Measurements from ENCODE around the gene TKTL1.
A peak's percentile ranks its signal among the peaks of the same experiment; 100 is the strongest.
"Not testable (repeated sequence)": the region's sequence is repeated elsewhere in the genome, so short reads cannot be mapped to it uniquely, and the experiment has no call there.

The TKTL1 gene

GRCh38 chrX:154309041-154309775, 13.6 kb downstream of the TKTL1 start:
- no peak for DNase-seq

DNA sequence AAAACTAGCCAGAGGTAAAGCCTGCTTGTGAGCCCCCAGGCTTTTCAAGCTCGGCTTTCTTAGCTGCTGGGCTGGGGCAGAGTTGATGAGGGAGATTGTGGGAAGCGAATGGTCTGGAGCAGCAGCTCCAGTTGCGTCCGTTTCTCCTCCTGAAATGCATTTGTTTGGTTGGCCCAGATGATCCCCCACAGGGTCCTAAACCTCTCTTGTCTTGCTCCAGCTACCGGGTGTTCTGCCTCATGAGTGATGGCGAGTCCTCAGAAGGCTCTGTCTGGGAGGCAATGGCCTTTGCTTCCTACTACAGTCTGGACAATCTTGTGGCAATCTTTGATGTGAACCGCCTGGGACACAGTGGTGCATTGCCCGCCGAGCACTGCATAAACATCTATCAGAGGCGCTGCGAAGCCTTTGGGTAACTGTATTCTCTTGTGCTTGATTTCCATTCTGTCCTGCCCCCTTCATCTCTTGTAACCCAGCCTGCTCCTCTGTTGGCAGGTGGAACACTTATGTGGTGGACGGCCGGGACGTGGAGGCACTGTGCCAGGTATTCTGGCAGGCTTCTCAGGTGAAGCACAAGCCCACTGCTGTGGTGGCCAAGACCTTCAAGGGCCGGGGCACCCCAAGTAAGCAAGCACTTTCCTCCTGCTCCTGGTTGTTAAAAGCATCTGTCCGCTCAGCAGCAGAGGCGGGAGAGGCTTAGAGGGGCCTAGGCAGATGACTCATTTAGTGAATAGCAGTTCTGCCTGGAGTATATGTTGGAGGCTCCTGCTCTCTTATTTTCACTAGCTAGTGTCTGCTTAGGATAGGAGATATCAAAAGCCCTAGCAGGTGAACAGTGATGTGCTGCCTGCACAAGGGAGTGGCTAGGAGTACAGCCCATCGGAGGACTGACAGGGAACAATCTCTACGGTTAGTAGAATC, 15.3 kb downstream of the TKTL1 start:
- DNase-seq: no peak

- no peak for DNase-seq
These were observed 16.5 kb downstream of the TKTL1 start for GRCh38 chrX:154312116-154312515.

DNA sequence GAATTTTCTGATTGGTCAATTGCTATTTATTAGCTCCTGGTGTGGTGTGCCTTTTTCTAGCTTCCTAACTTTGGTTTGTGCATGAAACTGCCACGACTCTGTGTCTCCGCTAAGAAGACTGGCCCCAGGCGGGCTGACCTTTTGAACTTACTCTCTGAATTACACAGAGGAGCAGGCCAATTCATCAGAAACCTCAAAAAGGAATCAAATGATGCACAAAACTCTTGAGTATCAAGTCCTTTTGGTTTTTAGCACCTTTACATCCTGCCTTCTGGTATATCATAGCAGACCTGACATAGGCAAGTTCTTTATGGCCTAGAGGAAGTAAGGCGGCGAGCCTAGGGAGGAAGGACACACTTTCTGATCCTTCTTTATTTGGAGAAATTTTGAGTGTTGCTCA, 17.6 kb downstream of the TKTL1 start:
- DNase-seq: no peak

DNA sequence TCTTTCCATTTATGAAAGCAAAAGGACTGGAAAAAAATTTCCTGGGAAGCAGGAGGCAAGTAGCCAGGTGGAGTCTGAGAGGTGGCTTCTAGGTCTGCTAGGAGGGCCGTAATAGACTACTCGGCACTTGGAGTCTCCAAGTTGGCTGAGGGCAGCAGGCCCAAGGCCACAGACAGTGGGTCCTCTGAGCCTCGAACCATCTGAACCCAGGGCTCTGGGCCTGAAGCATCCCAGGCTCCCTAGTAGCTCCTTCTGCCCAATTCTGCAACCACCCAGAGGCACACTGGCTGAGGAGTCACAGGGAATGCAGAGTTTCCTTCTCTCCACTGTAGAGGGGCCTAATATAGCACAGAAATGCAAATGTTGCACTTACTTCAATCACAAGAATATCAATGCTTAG, 19.8 kb downstream of the TKTL1 start:
- DNase-seq: no peak

- DNase-seq: no peak
These were observed 21.9 kb downstream of the TKTL1 start for GRCh38 chrX:154317391-154317995.

- no peak for DNase-seq
These were observed 24.8 kb downstream of the TKTL1 start for GRCh38 chrX:154320406-154320805.

DNA sequence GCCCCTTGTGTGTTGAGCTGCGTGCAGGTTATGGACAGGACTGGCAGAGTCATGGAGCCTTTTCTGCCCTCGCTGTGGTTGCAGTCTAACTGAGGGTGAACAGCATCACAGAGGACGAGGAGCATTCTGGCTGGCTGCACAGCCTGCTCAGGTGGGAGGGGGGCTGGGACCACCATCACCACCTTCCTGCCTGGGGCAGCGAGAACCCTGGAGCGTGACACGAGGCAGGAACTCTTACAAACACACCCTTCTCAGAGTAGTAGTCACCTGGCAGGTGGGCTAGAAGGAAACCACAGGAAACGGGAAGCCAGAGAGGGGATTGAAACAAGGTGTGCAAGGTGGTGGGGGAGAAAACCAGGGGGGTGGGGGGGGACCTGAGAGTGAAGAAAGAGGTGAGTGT, 25.6 kb downstream of the TKTL1 start:
- no peak for DNase-seq

DNA sequence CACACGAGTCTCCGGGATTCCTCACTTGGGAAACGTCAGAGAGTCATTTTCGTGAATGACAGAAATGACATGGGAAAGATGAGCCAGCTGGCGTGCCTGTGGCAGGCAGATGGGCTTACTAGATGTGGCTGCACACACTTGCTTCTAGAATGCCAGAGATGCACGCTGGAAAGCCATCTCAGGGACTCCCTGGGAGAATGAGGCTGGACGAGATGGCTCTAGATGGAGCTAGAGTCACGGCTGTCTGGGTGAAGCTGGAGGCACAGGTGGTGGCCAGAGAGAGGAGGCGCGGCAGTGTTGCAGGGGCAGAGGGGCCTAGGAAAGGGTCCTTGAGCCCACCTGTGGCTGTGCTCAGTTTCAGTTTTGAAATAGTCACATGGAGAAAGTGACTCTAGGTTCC, 26.0 kb downstream of the TKTL1 start:
- no peak for DNase-seq

DNA sequence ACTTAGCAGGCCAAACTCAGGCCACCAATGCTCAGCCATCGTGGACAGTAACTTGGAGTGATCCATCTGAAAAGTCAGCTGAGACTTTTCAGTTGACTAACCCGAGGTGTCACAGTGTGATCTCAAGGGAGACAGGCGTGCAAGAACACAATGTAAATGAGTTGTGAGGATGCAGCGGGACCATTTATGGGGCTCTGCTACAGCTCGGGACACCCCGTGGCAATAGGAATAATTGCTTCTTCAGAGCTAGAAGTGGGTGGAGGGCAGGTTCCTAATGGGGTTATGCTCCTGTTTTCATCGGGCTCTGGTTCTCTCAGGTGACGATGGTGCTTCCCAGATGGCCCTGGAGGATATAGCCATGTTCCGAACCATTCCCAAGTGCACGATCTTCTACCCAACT, 27.3 kb downstream of the TKTL1 start:
- DNase-seq: no peak

DNA sequence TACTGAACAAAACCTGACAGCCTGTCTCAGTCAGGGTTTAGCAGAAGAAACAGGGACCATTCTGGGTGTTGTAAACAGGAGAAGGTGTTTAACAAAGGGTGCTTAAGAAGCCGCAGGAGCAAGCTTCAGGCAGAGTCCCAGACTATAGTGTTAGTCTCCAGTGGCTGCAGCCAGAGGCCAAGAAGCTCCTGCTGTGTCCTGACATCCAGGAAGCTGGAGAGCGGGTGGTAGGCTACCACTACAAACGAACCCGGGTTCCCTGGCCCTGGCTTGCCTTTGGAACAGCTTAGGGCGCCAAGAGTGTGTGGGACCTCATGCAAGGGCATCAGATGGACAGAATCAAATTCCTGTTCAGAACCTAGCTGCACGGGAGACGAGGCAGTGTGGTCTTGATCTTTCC, 27.9 kb downstream of the TKTL1 start:
- DNase-seq: no peak

DNA sequence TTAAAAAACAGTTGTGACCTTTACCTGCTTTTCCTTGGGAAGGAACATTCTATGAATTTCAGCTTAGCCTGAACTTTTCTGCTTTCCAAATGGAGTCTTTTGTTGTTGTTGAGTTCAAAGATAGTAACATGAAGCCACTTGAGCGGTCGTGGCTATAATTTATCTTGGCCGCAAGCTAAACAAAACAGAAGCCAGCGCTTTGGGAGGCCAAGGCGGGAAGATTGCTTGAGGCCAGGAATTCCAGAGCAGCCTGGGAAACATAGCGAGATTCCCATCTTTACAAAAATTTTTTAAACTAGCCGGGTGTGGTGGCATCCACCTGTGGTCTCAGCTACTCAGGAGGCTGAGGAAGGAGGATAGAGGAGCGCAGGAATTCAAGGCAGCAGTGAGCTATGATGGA, 29.9 kb downstream of the TKTL1 start:
- no peak for DNase-seq

DNA sequence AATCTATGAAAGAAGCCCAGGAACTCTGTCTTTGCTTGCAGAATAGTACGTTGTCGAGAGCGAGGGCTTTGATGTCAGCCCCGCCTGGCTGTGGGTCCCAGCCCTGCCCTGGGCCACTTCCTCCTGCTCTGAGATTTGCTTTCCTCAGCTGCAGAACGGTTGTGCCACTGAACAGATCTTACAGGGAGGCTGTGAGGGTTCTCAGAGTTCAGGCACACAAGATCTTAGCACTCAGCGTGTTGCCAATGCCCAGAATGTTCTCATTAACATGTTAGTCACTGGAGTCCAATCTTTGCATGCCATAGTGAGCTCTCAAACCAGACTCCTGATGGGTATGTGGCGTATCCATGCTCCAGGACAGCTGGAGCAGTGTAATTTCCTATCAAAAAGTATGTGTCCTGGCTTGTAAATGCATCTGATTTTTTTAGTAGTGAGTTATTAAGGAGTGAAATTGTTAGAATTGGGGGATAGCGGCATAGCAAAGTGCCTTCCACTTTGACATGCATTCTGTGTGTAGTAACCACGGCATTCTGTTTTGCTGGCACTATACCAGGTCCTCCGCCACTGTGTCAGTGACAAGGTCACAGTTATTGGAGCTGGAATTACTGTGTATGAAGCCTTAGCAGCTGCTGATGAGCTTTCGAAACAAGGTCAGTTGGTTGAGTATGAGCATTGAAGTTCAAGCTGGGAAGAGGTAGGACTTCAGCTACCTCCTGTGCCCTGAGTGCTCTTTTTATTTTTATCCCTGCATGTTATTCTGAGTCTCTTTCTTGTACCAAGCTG, 31.6 kb downstream of the TKTL1 start:
- peak in 1 of 2 experiments; percentile 27 for DNase-seq

DNA sequence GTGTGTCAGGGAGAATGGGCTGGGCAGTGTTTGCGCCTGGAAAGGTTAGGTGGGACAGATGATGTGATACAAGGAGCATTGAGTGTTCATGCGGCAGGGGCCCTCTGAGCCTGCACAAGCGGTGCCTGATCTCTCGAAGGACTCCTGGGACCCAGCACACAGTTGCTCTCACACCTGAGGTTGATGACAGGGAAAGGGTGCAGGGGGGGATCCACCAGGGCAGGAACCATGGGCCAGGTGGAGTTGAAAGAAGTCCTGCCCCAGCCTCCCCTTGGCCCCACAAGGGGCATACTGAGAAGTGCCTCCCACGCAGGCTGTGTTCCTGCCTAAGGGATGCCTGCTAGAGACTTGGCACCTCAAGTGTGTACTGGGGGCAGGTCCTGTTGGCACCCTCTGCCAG, 33.1 kb downstream of the TKTL1 start:
- DNase-seq: no peak

GRCh38 chrX:154329294-154329693, 33.7 kb downstream of the TKTL1 start:
- DNase-seq: no peak

GRCh38 chrX:154332561-154332960, 37.0 kb downstream of the TKTL1 start:
- DNase-seq: no peak

DNA sequence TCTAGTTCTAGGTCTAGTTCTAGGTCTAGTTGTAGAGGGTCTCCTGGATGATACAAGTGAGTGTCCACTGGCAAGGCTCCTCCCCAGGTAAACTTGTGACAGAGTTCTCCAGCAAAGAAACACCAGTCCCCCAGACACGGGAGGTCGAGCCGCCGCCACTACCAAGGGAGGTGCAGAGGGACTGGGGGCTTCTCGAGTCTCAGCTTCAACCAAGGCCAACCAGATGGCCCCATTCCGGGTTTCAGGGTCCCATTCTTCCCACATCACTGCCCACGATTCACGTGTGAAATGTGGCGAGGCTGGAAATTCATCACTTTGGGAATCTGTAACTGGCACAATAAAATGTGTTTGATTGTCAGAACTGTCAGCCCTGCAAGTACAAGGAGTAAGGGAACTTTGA, 37.5 kb downstream of the TKTL1 start:
- DNase-seq: no peak

- no peak for DNase-seq
These were observed 38.3 kb downstream of the TKTL1 start for GRCh38 chrX:154333837-154334271.

DNA sequence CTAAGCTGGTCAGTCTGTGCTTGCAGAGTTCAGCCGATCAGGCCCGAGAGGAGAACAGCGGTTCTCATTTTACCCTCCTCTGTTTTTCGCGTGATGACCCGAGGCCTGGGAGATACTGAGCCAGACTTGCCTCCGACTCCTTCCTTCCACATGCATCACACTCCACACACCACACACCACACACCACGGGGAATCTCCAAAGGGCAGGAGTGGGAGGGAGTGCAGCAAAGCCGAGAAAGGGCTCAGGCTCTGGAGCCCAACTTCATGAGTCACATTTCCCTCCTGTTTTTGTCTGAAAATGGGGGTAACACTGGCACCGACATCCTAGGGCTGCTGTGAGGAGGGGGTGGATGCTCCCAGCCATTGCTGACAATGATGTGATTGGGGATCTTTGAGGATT, 38.9 kb downstream of the TKTL1 start:
- DNase-seq: no peak

DNA sequence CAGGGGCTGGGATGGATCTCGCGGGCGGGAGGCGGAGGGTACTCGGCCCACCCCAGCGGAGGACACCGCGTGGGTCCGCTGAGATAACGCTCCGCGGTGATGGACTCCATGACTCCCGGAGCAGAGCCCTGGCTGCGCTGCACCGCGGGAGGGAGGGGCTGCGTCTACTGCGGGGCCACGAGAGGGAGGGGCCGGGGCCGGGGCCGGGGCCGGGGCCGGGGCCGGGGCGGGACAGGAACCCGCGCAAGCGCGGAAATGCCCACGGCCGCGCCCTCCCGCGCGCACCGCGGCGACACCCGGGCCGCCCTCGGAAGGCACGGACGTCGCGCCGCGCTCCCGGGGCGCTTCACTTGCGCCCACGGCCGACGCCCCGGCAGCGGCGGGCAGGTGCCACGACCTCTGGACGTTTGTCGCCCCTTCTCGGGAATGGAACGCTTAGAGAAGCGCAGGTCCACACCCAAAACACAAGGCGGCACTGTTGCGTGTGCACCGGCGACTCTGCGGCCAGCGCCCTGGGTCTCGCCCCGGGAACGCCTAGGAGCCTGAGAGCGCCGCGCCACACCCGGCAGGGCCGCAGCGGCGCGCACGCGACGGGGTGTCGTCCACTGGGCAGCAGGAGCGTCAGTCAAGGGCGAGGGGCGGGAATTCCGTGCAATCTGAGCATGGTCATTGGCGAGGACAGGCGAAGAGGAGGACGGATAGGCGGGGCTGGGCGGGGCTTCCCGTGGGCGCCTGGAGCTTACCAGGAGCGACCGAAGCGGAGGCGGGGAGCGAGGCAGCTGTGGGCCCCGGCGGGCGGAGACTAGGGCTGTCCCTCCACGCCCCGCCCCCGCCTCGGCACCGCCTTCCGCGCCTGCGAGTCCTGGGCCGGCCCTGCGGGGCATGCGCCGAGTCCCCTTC, 46.1 kb downstream of the TKTL1 start:
- not testable (repeated sequence) for DNase-seq

- not testable (repeated sequence) for DNase-seq
These were observed 47.5 kb downstream of the TKTL1 start for GRCh38 chrX:154343063-154343462.

GRCh38 chrX:154343620-154344019, 48.0 kb downstream of the TKTL1 start:
- DNase-seq: not testable (repeated sequence)

Data from stimulated activated CD4-positive, alpha-beta T cell treated with anti-CD3 and anti-CD28 coated beads, Interleukin-4, amount 100 ng/mL, for 4 hours (primary cell).